ENCODE results near the gene PCED1B.

PCED1B gene

GRCh38 chr12:47065546-47065945 lies 13.9 kb upstream of the PCED1B start:
- TF ChIP-seq, protein P1, sequence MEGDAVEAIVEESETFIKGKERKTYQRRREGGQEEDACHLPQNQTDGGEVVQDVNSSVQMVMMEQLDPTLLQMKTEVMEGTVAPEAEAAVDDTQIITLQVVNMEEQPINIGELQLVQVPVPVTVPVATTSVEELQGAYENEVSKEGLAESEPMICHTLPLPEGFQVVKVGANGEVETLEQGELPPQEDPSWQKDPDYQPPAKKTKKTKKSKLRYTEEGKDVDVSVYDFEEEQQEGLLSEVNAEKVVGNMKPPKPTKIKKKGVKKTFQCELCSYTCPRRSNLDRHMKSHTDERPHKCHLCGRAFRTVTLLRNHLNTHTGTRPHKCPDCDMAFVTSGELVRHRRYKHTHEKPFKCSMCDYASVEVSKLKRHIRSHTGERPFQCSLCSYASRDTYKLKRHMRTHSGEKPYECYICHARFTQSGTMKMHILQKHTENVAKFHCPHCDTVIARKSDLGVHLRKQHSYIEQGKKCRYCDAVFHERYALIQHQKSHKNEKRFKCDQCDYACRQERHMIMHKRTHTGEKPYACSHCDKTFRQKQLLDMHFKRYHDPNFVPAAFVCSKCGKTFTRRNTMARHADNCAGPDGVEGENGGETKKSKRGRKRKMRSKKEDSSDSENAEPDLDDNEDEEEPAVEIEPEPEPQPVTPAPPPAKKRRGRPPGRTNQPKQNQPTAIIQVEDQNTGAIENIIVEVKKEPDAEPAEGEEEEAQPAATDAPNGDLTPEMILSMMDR (IDR thresholded peaks at IDR 0.05) = no peak

GRCh38 chr12:47066278-47067025 lies 13.0 kb upstream of the PCED1B start:
- TF ChIP-seq, protein P1 (IDR thresholded peaks at IDR 0.05) = no peak

- TF ChIP-seq, protein P1 (IDR thresholded peaks at IDR 0.05) = no peak
Measured at GRCh38 chr12:47067176-47067575, 12.2 kb upstream of the PCED1B start.

DNA sequence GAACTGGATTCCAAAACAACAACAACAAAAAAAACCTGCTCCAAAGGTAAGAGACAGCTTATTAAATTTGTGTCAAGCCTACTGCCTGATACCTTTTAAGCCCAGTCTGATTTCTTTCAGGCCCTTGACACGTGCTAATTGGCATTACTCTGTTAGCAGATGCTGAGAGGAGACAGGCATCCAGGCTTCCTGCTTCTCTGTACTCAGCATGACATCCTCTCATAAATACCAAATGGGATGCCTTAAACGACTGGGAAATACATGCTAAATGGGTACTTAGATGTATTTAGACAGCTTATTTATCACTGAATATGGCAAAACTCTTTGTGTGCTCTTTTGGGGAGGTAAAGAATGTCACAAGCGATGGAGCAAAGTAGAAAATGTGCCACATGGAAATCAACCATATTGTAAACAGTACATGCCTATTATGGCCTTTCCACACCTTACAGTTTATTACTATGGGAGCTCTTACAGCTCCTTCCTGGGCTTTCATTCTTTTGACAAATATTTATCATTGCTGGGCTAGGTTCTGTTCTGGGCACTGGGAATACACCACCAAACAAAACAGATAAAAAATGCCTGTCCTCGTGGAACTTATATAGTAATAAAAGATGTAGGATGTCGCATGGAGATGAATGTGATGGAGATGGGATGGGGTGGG lies 11.5 kb upstream of the PCED1B start:
- TF ChIP-seq, protein P1 (IDR thresholded peaks at IDR 0.05) = no peak

GRCh38 chr12:47068539-47068938 lies 10.9 kb upstream of the PCED1B start:
- TF ChIP-seq, protein P1 (IDR thresholded peaks at IDR 0.05) = no peak

GRCh38 chr12:47070310-47070709 lies 9.1 kb upstream of the PCED1B start:
- TF ChIP-seq, protein P1 (IDR thresholded peaks at IDR 0.05) = no peak

DNA sequence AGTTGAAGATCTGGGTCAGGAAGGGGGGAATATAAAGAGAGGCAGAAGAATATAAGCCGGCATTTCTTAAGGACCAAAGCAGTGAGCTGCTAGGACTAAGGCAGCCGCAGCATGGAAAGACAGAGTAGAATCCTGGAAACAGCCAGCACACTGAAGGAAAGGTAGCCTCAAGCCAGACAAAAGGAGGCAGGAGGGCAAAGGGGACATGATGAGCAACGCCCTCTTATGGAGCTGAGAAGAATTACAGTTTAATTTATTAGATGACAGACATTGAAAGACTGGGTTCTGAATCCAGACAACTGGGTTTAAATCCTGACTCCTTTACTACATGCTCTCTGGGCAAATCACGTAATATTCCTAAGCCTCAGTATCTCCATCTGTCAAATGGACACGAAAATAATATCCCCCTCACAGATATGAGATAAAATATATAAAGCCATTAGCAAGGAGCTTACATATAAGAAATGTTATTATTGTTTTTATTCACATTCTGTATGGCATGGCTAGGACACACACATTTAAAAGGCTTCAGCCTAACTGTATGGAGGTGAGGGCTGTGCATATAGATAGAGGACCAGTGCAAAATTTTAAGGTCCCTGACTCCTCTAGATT lies 8.1 kb upstream of the PCED1B start:
- TF ChIP-seq, protein P1 (IDR thresholded peaks at IDR 0.05) = peak; percentile 69
